NCI-H446 (cell line): ENCODE data around the gene KCNC4.

Experiments used
- DNase-seq, 2 experiments: peaks; one replicate each; lab custom pipeline; 2025; lab: John Stamatoyannopoulos, UW

Gene KCNC4

DNA sequence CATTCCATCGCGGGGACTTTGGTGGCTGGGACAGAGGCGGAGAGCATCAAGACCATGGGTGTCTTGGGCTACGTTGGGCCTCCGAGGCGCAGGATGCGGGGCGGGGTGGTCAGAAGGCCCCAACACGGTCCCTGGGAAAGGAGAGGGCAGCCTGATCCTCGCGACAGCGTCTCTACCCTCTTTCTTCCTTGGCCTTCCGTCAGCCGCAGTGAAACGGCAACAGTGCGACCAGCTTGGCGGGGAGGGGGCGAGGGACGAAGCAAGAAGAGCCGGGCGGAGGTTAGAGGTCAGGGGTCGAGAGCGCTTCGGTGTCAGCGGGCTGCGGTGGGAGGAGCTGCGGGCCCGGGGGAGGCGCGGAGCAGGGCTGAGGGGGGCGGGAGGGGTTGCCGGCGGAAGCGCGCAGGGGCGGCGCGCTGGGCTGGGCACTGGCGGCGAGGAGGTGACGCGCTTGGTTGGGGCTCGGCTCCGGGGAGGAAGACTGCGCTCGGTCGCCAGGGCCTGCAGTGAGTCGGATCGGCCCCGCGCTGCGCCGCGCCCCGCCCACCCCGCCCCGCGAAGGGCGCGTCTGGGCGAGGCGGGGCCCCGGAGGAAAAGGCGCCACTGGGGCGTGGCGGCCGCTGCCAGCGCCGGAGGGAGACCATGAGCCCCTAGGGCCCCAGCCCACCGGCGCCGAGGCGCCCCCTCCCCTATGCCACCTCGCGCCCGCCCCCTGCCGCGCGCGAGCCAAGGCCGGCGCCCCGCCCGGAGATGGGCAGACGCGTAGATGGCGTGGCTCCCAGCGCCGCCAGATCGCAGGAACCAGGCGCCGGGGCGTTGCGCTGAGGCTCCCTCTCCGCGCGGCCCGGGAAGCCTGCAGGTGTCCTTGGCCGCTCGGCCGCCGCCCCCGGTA lies at the start of gene KCNC4:
Gene KCNC4 (plus strand): TSS at position 600 of the 889 bp plus-strand sequence. CDS start 1,186 bp downstream, outside the sequence.
- DNase-seq, result peak; percentile 63 to 90

DNA sequence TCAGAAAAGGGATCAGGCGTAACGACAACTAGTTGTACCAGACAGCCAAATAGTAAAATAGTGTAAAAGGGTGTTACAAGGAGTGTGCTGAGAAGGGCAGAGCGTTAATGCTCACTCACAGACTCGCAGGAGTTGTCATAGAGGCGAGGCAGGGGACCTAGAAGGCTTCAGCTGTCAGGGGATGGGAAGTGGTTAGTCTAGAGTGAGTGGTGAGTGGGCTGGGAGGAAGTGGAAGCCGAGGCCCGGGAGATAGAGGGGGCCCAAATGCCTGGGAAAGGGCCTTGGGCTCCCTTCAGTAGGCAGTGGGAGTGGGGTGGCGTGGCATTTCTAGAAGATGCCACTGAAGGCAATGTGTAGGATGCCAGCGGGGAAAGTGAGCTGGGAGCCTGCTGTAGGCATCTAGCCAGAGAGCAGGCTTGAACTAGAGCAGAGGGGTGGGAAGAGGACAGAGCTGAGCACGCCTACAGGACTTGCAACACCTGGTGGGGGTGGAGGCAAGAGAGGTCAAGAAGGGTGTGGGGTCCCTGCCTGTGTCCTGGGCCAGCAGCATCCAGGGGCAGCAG lies 49.5 kb upstream of the KCNC4 start:
- DNase-seq, result no peak

DNA sequence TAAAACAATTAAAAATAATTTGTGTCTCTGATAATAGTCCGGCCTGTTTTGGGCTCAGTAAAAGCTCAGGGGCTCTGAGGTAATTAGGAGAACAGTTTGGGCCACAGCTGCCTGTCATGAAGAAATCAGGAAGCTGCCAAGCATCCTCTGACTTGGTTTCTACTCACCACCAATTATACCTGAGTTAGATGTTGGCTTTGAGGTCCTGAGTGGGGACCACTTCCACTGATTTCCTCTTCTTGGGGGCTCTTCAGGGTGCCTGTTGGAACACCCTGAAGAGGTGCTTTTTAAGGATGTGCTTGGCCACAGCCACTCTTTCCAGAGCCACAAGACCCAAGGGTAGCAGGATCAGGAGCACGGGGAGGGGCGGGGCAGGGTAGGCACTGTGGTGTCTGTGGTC lies 48.9 kb upstream of the KCNC4 start:
- DNase-seq, result no peak

DNA sequence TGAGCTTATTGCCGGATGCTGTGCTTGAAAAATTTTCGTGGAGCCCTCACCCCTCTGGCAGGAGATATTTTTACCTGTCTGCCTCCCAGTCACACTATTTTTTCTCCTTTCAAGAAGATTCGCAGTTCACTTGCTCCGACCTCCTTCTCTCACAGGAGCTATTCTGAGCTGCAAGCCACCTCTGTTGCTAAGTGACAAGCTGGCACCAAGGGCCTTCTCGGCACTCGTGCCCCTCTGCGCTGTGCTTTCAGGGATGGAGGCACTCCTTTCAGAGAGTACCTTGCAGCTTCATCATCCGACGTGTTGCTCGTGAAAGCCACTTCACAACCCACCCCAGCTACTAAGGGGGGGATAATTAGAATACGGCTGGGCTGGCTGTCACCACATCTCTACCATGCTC lies 48.3 kb upstream of the KCNC4 start:
- DNase-seq, result no peak

DNA sequence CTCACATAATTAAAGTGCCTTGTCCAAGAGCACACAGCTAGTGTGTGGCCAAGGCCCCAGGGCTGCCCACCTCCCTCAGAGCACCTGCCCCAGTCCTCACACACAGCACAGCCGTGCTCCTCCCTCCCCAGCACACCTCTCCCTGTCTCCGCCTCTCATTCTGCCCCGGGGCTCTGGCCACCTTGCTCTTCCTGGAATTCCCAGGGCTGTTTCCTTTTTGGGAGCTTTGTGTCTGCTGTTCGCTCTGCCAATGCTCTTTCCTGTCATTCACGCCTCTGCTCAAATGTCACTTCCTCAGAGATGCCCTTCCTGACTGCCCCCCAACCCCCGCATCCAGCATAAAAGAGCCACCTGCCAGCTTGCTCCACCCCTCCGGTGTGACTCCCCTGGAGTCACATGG lies 46.5 kb upstream of the KCNC4 start:
- DNase-seq, result no peak

DNA sequence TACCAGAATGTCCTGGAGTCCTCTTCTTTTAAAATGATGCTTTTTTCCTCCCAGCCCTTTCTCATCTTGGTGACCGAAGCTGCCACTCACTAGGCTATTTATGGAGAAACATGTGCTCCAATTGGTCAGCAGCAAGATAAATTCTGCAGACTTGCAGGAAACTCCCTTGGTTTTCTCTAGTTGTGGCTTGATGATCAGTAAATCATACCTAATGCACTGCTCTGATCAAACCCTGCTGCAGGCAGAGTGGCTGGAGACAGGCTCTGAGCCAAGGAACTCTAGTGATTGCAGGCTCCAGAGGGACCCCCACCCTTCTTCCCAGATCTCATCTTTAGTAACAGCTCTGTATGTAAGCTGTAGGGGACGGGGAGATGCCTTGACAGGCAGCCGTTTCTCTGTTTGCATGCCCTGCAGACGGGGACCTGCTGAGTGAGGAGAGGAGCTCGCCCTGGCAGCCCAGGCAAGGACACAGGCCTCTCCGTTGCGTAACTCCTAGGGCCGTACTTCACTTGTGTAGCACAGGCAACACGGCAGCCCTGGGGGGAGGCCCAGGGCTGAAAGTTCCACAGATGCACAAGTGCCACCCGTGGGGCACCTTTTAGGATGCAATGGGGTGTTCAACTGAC lies 45.3 kb upstream of the KCNC4 start:
- DNase-seq, result no peak

DNA sequence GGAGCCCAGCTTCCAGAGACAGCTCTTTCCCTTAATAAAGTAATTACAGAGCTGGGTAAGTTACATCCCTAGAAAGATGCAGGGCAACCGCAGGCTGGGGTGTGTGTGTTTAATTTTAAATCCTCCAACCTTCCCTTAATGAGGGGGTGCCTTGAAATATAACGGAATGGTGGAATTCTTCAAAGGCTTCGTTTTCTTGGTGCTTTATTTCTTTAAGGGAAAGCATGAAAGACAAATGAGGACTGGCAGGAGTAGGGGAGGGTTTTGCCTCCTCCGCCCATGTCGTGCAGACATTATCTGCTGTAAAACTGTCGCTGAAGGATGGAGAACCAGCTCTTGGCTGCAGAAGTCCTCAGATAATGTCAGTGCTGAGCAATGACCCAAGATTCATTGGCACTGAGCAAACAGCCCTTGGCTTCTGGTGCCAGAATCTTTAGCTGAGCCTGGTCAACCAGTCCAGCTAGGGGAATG lies 44.3 kb upstream of the KCNC4 start:
- DNase-seq, result no peak

DNA sequence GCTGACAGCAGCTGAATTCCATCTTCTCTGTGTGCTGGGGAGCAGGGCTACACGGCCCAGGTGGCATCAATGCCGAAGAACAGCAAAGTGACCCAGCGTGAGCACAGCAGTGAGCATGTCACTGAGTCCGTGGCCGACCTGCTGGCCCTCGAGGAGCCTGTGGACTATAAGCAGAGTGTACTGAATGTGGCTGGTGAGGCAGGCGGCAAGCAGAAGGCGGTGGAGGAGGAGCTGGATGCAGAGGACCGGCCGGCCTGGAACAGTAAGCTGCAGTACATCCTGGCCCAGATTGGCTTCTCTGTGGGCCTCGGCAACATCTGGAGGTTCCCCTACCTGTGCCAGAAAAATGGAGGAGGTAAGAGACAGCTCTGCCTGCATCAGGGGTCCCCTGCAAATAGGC lies 43.3 kb upstream of the KCNC4 start:
- DNase-seq, result no peak

DNA sequence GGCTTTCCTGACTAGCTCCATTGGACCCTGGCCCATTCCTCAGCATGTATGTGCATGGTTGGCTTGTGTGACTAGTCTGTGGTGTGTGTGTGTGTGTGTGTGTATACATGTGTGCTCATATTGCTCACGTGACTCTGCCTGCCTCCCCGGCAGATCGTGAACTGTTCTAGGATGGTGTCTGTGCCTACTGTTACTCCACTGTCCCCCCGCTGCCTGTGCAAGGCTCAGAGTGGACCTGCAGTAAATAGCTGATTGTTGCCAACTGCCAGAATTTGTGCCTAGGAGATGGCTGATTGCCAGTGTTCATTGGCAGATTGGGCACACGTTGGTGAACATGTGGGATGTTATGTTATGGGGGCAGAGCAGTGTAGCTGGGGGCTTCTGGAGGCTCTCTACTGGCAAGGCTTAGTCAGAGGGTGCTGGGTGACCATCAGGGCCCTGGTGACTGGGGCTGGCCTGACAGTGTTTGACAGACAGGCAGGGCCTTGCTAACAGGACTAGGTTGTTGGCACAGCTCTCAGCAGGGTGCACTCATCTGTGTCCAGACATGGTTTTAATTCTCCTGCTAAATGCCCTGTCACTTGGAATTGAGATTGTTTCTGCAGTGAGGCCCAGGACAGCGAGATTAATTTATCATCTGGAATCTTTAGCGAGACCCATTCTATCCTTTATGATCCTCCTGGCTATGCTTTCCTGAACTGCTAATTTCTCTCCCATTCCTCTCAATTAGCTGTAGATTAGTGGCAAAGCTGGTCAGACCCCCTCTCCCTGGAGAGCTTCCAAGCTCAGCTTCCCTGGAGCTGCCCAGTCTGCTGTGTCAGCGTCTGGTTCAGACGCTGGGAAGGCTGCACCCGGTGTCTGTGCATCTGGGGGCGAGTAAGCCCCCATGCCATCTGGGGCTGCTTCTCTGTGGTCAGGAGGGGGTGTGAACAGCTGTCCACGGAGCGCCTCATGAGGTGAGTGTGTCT lies 39.1 kb upstream of the KCNC4 start:
- DNase-seq, result peak; percentile 96 to 97

DNA sequence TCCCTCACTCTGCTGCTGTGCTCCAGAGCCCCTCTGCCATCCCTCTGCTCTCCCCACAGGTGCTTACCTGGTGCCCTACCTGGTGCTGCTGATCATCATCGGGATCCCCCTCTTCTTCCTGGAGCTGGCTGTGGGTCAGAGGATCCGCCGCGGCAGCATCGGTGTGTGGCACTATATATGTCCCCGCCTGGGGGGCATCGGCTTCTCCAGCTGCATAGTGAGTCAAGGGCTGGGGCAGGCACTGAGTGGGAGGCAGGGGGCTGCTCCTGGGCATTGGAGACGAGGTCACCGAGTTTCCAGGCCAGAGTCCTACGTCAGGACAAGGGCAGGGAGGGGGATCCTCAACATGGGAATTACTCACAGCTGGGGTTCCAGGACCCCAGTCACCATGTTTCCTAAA lies 38.1 kb upstream of the KCNC4 start:
- no peak for DNase-seq

DNA sequence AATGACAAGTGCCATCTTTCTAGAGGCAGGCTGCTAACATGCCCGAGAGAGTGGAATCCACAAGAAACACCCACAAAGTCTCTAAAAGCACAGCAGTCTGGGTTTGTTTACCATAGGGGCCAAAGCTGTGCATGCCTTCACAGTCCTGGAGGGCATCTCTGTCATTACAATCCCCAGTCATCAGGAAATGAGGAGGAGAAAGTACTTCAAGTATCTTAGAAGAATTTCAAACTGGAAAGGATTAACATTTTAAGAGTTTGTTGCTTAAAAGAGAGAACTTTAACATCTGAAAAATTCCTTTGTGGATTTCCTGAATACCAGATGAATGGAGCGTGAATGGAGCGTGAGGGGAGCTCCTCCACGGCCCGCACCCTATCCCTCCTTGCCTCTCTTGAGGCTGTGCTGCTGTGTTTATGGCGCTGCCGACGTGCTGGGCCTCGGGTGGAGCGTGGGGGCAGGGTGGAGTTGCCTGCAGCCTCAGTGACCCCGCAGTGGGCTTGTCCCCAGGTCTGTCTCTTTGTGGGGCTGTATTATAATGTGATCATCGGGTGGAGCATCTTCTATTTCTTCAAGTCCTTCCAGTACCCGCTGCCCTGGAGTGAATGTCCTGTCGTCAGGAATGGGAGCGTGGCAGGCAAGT lies 36.5 kb upstream of the KCNC4 start:
- DNase-seq, result no peak

DNA sequence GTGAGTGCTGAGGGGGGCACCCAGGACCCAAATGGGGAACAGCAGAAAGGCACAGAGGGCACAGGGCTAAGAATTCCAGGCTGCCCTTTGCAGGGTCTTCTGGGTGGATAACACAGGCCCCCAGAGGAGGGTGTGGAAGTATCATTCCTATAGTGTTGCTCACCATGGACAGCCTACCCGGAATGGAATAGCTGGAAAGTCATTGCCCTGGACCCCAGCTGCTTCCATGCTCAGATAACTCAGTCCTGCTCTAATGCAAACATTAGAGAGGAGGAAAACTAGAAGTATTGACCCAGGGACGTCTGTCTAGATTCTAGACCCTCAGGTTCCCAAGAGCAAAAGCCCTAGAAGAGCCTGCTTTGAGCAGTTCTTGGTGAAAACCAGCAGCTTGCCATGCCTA lies 35.2 kb upstream of the KCNC4 start:
- DNase-seq, result no peak

DNA sequence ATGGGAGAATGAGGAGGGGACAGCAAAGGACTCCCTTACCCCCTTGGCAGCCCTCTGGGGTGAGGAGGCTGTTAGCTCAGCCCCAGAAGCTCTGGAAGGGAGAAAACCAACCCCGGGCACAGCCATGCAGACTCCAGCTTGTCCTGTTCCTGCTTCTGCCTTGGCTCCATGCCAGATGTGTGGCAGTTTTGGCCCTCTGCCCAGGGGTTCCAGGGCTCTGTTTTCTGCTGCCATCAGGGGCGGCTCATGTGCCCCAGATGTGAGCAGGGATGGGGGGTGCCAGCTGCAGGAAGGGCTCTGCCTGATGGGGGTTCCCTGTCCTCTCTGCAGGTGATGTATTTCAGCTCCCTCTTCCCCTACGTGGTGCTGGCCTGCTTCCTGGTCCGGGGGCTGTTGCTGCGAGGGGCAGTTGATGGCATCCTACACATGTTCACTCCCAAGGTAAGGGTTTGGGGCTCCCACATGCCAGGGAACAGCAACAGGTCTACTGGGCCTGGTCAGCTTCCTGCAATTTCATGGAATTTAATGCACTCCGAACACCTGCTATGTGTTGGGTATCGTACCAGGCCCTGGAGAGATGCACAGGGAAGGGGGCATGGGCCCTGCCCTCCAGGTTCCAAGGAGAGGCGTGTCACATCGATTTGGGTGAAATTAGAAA lies 33.7 kb upstream of the KCNC4 start:
- DNase-seq, result peak; percentile 63 to 81

DNA sequence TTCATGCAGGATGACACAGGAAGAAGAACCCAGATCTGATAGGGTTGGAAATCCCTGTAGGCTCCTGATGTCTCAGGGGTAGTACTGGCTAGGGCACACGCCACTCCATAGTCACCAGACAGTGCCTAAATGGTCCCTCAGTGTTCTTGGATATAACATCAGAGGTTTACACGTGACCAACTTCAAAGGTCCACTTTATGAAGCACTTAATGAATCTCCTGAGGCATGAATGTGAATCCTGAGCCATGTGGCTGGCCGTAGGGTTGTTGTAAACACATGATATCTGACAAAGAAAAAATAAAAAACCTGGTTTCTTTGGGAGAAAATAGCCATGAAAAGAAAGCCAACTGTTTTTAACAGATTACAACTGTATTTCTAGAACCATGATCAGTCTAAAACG lies 32.3 kb upstream of the KCNC4 start:
- DNase-seq, result no peak

DNA sequence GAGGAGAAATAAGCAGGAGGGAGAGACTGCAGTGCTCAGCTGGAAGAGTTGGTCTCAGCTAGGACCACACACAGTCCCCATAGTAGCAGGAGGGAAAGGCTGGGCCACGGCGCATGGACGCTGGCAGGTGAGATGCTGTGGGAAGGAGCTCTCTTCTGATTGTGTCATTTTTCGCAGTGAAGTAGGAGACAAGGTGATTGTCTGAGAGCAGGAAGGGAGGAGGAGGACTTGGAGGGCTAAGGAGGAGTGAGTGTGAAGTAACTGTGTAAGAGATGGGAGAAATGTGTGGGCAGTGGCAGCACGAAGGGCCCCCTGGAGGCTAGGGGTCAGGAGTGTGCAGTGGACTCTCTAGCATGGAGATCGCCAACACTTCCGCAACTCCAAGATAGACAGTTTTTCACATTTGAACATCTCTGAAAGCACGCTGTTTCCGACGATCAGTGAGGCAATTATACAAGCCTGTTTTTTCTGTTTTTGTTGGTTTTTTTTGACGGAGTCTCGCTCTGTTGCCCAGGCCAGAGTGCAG lies 26.4 kb upstream of the KCNC4 start:
- DNase-seq, result no peak

DNA sequence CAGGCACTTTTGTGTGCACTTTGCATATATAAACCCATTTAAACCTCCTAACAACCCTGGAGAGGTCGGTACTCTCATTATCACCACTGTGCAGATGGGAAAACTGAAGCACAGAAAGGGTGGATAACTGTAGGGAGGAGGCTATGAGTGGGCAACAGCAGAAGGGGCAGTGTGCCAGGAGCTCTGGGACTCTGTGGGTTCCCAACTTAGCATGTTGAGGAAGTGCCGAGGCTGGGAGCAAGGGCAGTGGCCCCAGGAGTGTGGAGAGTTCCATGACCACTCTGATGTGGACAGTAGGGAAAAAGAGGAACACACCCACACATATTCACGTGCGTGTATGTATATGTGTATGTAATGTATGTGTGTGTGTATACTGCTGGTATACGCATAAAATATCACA lies 25.7 kb upstream of the KCNC4 start:
- DNase-seq, result no peak

DNA sequence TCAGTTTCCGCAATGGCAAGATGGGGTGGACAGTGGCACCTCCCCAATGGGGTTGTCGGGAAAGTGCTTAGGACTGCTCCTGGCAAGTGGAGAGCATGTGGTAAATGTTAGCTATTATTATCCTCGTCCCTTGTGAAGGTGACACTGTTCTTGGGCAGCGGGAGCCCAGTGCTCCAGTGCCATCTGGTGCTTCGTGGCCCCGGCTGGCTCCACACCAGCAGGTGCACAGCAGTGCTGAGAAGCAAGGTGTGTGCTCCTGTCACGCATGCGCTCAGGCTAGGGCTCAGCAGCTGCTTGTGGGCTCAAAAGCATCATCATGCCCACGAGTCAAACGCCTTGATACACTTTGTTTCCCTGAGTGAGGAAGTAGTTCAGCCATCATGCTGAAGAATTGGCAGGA lies 24.9 kb upstream of the KCNC4 start:
- no peak for DNase-seq

DNA sequence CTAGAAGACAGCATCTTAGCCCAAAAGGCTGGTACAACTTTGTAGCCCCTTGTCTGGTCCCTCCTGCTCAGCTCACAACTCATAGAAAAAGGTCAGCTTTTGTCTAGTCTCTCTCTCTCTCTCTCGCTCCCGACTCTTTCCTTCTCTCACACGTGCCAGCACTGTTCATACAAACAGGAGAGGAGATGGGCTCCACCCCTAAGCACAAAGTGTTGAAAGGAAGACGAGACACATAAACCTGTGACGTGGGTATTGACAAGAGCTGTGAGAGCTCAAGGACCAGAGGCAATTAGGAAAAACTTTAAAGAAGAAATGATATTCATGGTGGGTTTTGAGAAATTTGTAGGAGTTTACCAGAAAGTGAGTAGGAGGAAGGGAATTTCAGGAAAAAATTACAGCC lies 23.6 kb upstream of the KCNC4 start:
- DNase-seq, result no peak

DNA sequence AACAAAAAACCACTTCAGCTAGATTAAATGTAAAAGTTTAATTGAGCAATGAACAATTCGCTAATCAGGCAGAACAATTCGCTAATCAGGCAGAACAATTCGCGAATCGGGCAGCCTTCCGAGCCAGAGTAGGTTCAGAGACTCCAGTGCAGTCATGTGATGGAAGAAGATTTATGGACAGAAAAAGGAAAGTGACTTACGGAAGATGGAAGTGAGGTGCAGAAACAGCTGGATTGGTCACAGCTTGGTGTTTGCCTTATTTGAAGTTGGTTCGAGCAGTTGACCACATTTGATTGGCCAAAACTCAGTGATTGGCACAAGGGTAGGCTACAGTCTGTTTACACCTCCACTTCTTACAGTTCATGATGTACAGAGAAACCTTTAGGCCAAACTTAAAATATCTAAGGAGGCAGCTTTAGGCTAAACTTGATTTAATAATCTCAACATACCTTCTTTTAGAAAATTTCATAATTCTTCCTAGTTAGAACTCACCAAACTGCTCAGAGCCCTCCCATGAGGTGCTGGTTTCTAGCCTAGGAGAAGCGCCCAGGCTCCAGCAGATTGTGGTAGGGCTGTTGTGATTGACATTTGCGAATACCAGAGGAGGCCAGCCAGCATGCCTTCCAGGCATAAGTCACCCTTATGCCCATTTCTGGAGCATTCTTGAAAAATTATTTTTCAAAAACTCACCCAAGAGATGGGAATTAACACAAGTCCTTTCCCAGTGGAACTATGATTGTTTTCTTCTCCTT lies 22.8 kb upstream of the KCNC4 start:
- DNase-seq, result peak in 1 of 2 experiments; percentile 63
